ENCODE data around the gene UTY.

DNA sequence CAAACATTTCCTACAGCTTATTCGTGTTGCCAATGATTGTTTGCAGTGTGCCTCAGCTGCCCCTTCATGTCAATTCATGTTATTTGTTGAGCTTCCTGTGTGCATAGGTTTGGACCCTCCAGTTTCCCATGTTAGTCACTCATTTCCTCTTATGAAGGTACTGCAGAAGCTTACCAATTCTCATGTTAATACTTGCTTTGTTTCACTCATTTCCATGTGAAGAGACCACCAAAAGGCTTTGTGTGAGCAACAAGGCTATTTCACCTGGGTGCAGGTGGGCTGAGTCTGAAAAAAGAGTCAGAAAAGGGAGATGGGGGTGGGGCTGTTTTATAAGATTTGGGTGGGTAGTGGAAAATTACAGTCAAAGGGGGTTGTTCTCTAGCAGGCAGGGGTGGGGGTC, 274.6 kb downstream of the UTY start:
- TF ChIP-seq, protein P1, sequence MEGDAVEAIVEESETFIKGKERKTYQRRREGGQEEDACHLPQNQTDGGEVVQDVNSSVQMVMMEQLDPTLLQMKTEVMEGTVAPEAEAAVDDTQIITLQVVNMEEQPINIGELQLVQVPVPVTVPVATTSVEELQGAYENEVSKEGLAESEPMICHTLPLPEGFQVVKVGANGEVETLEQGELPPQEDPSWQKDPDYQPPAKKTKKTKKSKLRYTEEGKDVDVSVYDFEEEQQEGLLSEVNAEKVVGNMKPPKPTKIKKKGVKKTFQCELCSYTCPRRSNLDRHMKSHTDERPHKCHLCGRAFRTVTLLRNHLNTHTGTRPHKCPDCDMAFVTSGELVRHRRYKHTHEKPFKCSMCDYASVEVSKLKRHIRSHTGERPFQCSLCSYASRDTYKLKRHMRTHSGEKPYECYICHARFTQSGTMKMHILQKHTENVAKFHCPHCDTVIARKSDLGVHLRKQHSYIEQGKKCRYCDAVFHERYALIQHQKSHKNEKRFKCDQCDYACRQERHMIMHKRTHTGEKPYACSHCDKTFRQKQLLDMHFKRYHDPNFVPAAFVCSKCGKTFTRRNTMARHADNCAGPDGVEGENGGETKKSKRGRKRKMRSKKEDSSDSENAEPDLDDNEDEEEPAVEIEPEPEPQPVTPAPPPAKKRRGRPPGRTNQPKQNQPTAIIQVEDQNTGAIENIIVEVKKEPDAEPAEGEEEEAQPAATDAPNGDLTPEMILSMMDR (IDR thresholded peaks at IDR 0.05) = no peak
- no peak for TF ChIP-seq POLR2A (IDR thresholded peaks at IDR 0.05)

All from right lobe of liver (tissue), 4 donors.